ENCODE results near the gene TRIP13.

The TRIP13 gene

GRCh38 chr5:959581-960531, 67.2 kb downstream of the TRIP13 start:
- no peak for TF ChIP-seq SNAI2 (CRISPR knock-in tag; IDR thresholded peaks at IDR 0.05)
- no peak for TF ChIP-seq BACH2 (CRISPR knock-in tag; IDR thresholded peaks at IDR 0.05; ENCODE audit: borderline replicate concordance)
- TF ChIP-seq POU6F1 (CRISPR knock-in tag; IDR thresholded peaks at IDR 0.05; ENCODE audit: borderline replicate concordance, low read depth) = no peak
- TF ChIP-seq TCF4 (CRISPR knock-in tag; IDR thresholded peaks at IDR 0.05; ENCODE audit: borderline replicate concordance) = no peak
- no peak for TF ChIP-seq ARNTL (CRISPR knock-in tag; IDR thresholded peaks at IDR 0.05; ENCODE audit: borderline replicate concordance, low read depth)
- ATAC-seq = no peak

GRCh38 chr5:960551-960950, 67.9 kb downstream of the TRIP13 start:
- no peak for ATAC-seq
- no peak for TF ChIP-seq ESRRG (CRISPR knock-in tag; IDR thresholded peaks at IDR 0.05)
- TF ChIP-seq TSHZ2 (CRISPR knock-in tag; IDR thresholded peaks at IDR 0.05) = no peak
- TF ChIP-seq OSR1 (CRISPR knock-in tag; IDR thresholded peaks at IDR 0.05) = no peak
- TF ChIP-seq CSRNP3 (CRISPR knock-in tag; IDR thresholded peaks at IDR 0.05) = no peak
- no peak for TF ChIP-seq TOX (CRISPR knock-in tag; IDR thresholded peaks at IDR 0.05; ENCODE audit: borderline replicate concordance)
- no peak for TF ChIP-seq ZNF565 (CRISPR knock-in tag; conservative IDR thresholded peaks at IDR 0.05; ENCODE audit: low read depth)
- no peak for TF ChIP-seq CSDC2 (CRISPR knock-in tag; IDR thresholded peaks at IDR 0.05)
- no peak for TF ChIP-seq ZC3H10 (CRISPR knock-in tag; IDR thresholded peaks at IDR 0.05)
- TF ChIP-seq POU6F1 (CRISPR knock-in tag; IDR thresholded peaks at IDR 0.05; ENCODE audit: borderline replicate concordance, low read depth) = no peak
- TF ChIP-seq SNAI2 (CRISPR knock-in tag; IDR thresholded peaks at IDR 0.05) = no peak
- no peak for TF ChIP-seq RARB (CRISPR knock-in tag; IDR thresholded peaks at IDR 0.05)
- no peak for TF ChIP-seq CREB5 (CRISPR knock-in tag; IDR thresholded peaks at IDR 0.05; ENCODE audit: low read depth)
- TF ChIP-seq GLIS3 (CRISPR knock-in tag; IDR thresholded peaks at IDR 0.05) = no peak
- no peak for TF ChIP-seq ZNF70 (CRISPR knock-in tag; IDR thresholded peaks at IDR 0.05)
- no peak for TF ChIP-seq PATZ1 (CRISPR knock-in tag; IDR thresholded peaks at IDR 0.05; ENCODE audit: borderline replicate concordance)
- no peak for TF ChIP-seq ISL1 (CRISPR knock-in tag; IDR thresholded peaks at IDR 0.05)
- TF ChIP-seq PPARA (CRISPR knock-in tag; IDR thresholded peaks at IDR 0.05; ENCODE audit: borderline replicate concordance) = no peak
- TF ChIP-seq TCF4 (CRISPR knock-in tag; IDR thresholded peaks at IDR 0.05; ENCODE audit: borderline replicate concordance) = no peak
- TF ChIP-seq BACH2 (CRISPR knock-in tag; IDR thresholded peaks at IDR 0.05; ENCODE audit: borderline replicate concordance) = no peak
